HepG2 (cell line): ENCODE data around the gene DDX31. TPM values are rescaled to one million over a fixed set of nuclear protein-coding genes. Genes with fewer than 3 reads are reported as not detected.

Experiments used
- ATAC-seq: fragments of 200-7000 bp; cut with Tn5 transposase; 3 replicates; pipeline ENCODE4 v1.9.1; 2020; ENCODE audit warnings: mild to moderate bottlenecking, moderate library complexity
- BruUV-seq: library from RNA; stranded (reverse); fragments of 400-500 nt; replicated peaks from 2 replicates; lab custom pipeline; 2021; lab: Mats Ljungman, UMichigan
- CTCF ChIA-PET: fragments of 300-600 bp; formaldehyde crosslinking; extraction: SDS; loops from one replicate; lab custom pipeline; 2021; ENCODE audit warnings: low total read pairs, inconsistent platforms, low intra/inter-chr PET ratio; lab: Yijun Ruan, JAX
- POLR2A ChIA-PET: fragments of 350-600 bp; sonication (Branson Sonifier 250); formaldehyde crosslinking; loops from one replicate; lab custom pipeline; 2020; ENCODE audit warnings: antibody characterized with exemption, inconsistent platforms; lab: Yijun Ruan, JAX
- DNase-seq: peaks from one replicate; pipeline ENCODE4 v3.0.0-alpha.2; 2015; ENCODE audit warnings: low spot score
- FAIRE-seq: peaks from 3 replicates; lab custom pipeline; 2011; peaks lifted over from hg19 to GRCh38; lab: Jason Lieb, UNC
- H2AFZ ChIP-seq: one replicate; pipeline ENCODE4 v1.6.1; 2011; ENCODE audit warnings: low read length, inconsistent platforms
- H3K27ac ChIP-seq: fragments of 300-600 bp; 3 replicates; pipeline ENCODE4 v1.8.0; 2011; ENCODE audit warnings: mixed run types, mild to moderate bottlenecking, mixed read lengths, low read length, inconsistent platforms; ENCODE audit not compliant: insufficient read depth; ENCODE audit errors: extremely low read length
- H3K27me3 ChIP-seq, 2 experiments: fragments of 200-600 bp in 1 of 2; 2 replicates in 1 of 2; 3 replicates in 1 of 2; pipeline versions ENCODE4 v1.6.0 to v1.8.0; 2011; ENCODE audit warnings: low read length in 2 of 2, mild to moderate bottlenecking in 2 of 2, moderate library complexity in 2 of 2, inconsistent platforms in 1 of 2; ENCODE audit not compliant: insufficient read depth in 2 of 2, control insufficient read depth in 1 of 2
- H3K36me3 ChIP-seq, 2 experiments: fragments of 200-600 bp in 1 of 2; replicated peaks in 1 of 2; 2 replicates in 1 of 2; 3 replicates in 1 of 2; pipeline versions ENCODE4 v1.5.1 to v1.8.0; 2011; ENCODE audit warnings: low read length in 2 of 2, inconsistent platforms in 1 of 2; ENCODE audit not compliant: insufficient read depth in 2 of 2, control insufficient read depth in 1 of 2
- H3K4me1 ChIP-seq: 2 replicates; pipeline ENCODE4 v1.5.1; 2012; ENCODE audit warnings: low read length, inconsistent platforms; ENCODE audit not compliant: insufficient read depth
- H3K4me2 ChIP-seq: 2 replicates; pipeline ENCODE4 v1.6.0; 2011; ENCODE audit warnings: low read depth, low read length, inconsistent platforms
- H3K4me3 ChIP-seq, 3 experiments: fragments of 200-600 bp in 1 of 3; sonication (generic), shearing (Covaris generic) in 1 of 3; replicated peaks in 1 of 3; 2 replicates each; pipeline ENCODE4 v1.5.1; 2011 to 2016; ENCODE audit warnings: low read length in 3 of 3, inconsistent platforms in 2 of 3, low read depth in 2 of 3, mild to moderate bottlenecking in 2 of 3, control low read depth in 1 of 3, mixed read lengths in 1 of 3; ENCODE audit not compliant: insufficient read depth in 1 of 3
- H3K79me2 ChIP-seq: one replicate; pipeline ENCODE4 v1.6.1; 2011; ENCODE audit warnings: low read length, inconsistent platforms; ENCODE audit not compliant: insufficient read depth
- H3K9ac ChIP-seq: 2 replicates; pipeline ENCODE4 v1.6.0; 2011; ENCODE audit warnings: mild to moderate bottlenecking, low read depth, low read length, inconsistent platforms; ENCODE audit not compliant: insufficient read depth
- H3K9me3 ChIP-seq: 2 replicates; pipeline ENCODE4 v1.5.1; 2012; ENCODE audit warnings: mild to moderate bottlenecking, low read length
- H4K20me1 ChIP-seq: 2 replicates; pipeline ENCODE4 v1.6.0; 2011; ENCODE audit warnings: inconsistent platforms, mild to moderate bottlenecking, low read length, moderate library complexity; ENCODE audit not compliant: insufficient read depth
- AKNA ChIP-seq: sonication (generic); formaldehyde crosslinking; IDR thresholded peaks from 2 replicates; pipeline ENCODE4 v1.4.0; 2020; ENCODE audit warnings: missing genetic modification reagents, borderline replicate concordance
- CENPX ChIP-seq: sonication (generic); formaldehyde crosslinking; IDR thresholded peaks from 2 replicates; pipeline ENCODE4 v1.9.0; 2021; ENCODE audit warnings: mild to moderate bottlenecking, missing genetic modification reagents, moderate library complexity
- KDM2A ChIP-seq: sonication (generic); formaldehyde crosslinking; IDR thresholded peaks from 2 replicates; pipeline ENCODE4 v1.4.0; 2020; ENCODE audit warnings: low read depth, missing genetic modification reagents, borderline replicate concordance
- KDM5A ChIP-seq: fragments of 200-600 bp; sonication (generic); IDR thresholded peaks from 2 replicates; pipeline ENCODE4 v1.7.0; 2018; ENCODE audit warnings: antibody characterized with exemption, mild to moderate bottlenecking, low read length, borderline replicate concordance
- KMT2B ChIP-seq: IDR thresholded peaks from 2 replicates; pipeline ENCODE4 v1.6.1; 2016; ENCODE audit warnings: missing genetic modification reagents, missing compliant biosample characterization
- ZFP62 ChIP-seq: sonication (generic); formaldehyde crosslinking; IDR thresholded peaks from 2 replicates; pipeline ENCODE4 v1.4.0; 2020; ENCODE audit warnings: missing genetic modification reagents
- ZNF180 ChIP-seq: sonication (generic); formaldehyde crosslinking; IDR thresholded peaks from 2 replicates; pipeline ENCODE4 v1.4.0; 2020; ENCODE audit warnings: low read depth, missing genetic modification reagents, borderline replicate concordance
- ZNF44 ChIP-seq: sonication (generic); formaldehyde crosslinking; IDR thresholded peaks from 2 replicates; pipeline ENCODE4 v1.5.1; 2020; ENCODE audit warnings: mild to moderate bottlenecking, missing genetic modification reagents
- ZNF569 ChIP-seq: sonication (generic); formaldehyde crosslinking; IDR thresholded peaks from 2 replicates; pipeline ENCODE4 v1.5.0; 2020; ENCODE audit warnings: mild to moderate bottlenecking, missing genetic modification reagents, moderate library complexity, borderline replicate concordance
- ZNF800 ChIP-seq: sonication (generic); formaldehyde crosslinking; IDR thresholded peaks from 2 replicates; pipeline ENCODE4 v1.4.0; 2020; ENCODE audit warnings: missing genetic modification reagents
- WGBS: methylation state at CpG from one replicate; pipeline ENCODE4 v1.1.6; 2017; ENCODE audit warnings: low lambda C conversion rate; 5-methylcytosine and 5-hydroxymethylcytosine counted together
- in situ Hi-C: cut with HindIII; loops from 2 replicates; pipeline ENCODE4 v1.10.0; 2017; ENCODE audit warnings: low pct_unique_long_range_greater_than_20kb; ENCODE audit not compliant: extremely low pct_ligation_motif_present
- intact Hi-C: fragments of 100-400 bp; cut with micrococcal nuclease; formaldehyde crosslinking; loops from one replicate; pipeline ENCODE4 v1.10.0; 2022; ENCODE audit not compliant: unreplicated experiment
- polyA plus RNA-seq, 8 experiments: library from polyadenylated mRNA; depleted of rRNA in 3 of 8; stranded (reverse) in 7 of 8; unstranded in 1 of 8; fragments of >200 nt; fragmentation: Illumina TruSeq in 4 of 8; extraction: Trizol in 4 of 8; gene quantifications; 2 replicates each; pipeline versions ENCODE4 v1.2.1 to v1.2.3, GENCODE V29; 2011 to 2016; ENCODE audit warnings: low read depth in 4 of 8, missing spikeins in 1 of 8, mixed read lengths in 1 of 8; ENCODE audit not compliant: insufficient read depth in 1 of 8
- total RNA-seq, 5 experiments: library from RNA; depleted of rRNA; stranded (reverse); fragments of >200 nt; fragmentation: Illumina TruSeq; extraction: Trizol; gene quantifications; 2 replicates each; pipeline ENCODE4 v1.2.3, GENCODE V29; 2016; ENCODE audit warnings: low read depth in 1 of 5

The DDX31 gene
- total and polyA plus RNA-seq, 2 of the 13 experiments (the other 11 are each of a cell fraction or from before 2014, with no cell fraction given), result 11.4 to 16.3 TPM

- no peak for TF ChIP-seq AKNA
- no peak for TF ChIP-seq ZNF180
- TF ChIP-seq, all 625 proteins: peak for 0
Measured at GRCh38 chr9:132585954-132586829, 83.6 kb downstream of the DDX31 start (continued).

GRCh38 chr9:132584601-132585560, 84.9 kb downstream of the DDX31 start:
- no peaks in the 10 kb centered on the region for H3K9me3 ChIP-seq
- no peak for DNase-seq
- no peak for FAIRE-seq
- H3K9ac ChIP-seq, result no peak overlapping the region
- POLR2A ChIA-PET, result no interaction called here
- H4K20me1 ChIP-seq, result peaks cover 21% of the 10 kb centered on the region
- TF ChIP-seq ZNF569 (CRISPR knock-in tag), result no peak
- TF ChIP-seq ZNF800 (CRISPR knock-in tag), result no peak
- no peak for TF ChIP-seq ZNF44 (CRISPR knock-in tag)
- no peak for TF ChIP-seq KMT2B (CRISPR knock-in tag)
- no peak for TF ChIP-seq KDM2A
- no peak for TF ChIP-seq CENPX (CRISPR knock-in tag)
- no peak for TF ChIP-seq KDM5A
- no peak for TF ChIP-seq ZFP62 (CRISPR knock-in tag)
- no peaks in the 10 kb centered on the region for H3K4me1 ChIP-seq
- H3K27ac ChIP-seq, result no peak overlapping the region
- H3K4me3 ChIP-seq, result no peak overlapping the region
- no peak overlapping the region for H2AFZ ChIP-seq
- no peak for ATAC-seq
- intact Hi-C loops (no loop called here), in situ Hi-C loops (no loop called here)
- H3K4me2 ChIP-seq, result no peak overlapping the region
- CTCF ChIA-PET, result no interaction called here
- 27% methylated on average over 24 of the region's 30 CpGs for WGBS
- no peaks in the 10 kb centered on the region for H3K36me3 ChIP-seq
- H3K79me2 ChIP-seq, result no peaks in the 10 kb centered on the region
- no TSS peak for BruUV-seq
- H3K27me3 ChIP-seq, result peaks cover 16 to 82% of the 10 kb centered on the region in 2 experiments
